Activated T-helper 1 cell treated with anti-CD3 and anti-CD28 coated beads, Interleukin-2, amount 50 U/mL, for 16 hours (primary cell): ENCODE data around the gene ACACA.

ENCODE experiments used
- DNase-seq, 2 donors: peaks; one replicate each; pipeline ENCODE4 v3.0.0-alpha.2; 2020; ENCODE audit warnings: low read depth in 1 of 2, low spot score in 1 of 2

The ACACA gene

GRCh38 chr17:37293770-37294169, 112.9 kb downstream of the ACACA start:
- DNase-seq, result no peak

DNA sequence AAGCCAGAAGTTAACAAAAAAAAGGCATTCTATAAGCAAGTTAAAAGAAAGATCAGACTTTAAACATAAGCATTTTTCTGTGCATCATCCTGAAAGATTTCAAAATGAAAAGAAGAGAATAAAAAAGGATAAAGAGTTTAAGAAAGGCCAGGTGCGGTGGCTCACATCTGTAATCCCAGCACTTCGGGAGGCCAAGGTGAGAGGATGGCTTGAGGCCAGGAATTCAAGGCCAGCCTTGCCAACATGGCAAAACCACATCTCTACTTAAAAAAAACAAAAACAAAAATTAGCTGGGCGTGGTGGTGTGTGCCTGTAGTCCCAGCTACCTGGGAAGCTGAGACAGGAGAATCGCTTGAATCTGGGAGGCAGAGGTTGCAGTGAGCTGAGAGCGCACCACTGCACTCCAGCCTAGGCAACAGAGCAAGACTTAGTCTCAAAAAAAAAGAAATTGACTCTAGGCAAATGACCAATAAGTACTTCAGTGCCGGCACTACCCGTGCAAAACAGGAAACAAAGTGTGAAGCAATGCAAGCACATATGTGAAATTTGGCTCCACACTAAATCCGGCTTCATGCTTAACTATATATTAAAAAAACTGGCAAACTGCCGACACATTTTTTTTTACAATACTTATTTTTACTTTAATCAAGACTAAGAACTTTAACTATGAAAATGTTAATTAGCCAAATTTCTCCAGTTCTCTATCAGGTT, 114.1 kb downstream of the ACACA start:
- DNase-seq, result no peak

- DNase-seq, result no peak
Observed at GRCh38 chr17:37291351-37291750, 115.3 kb downstream of the ACACA start.

- DNase-seq, result no peak
Observed at GRCh38 chr17:37286430-37286829, 120.2 kb downstream of the ACACA start.

DNA sequence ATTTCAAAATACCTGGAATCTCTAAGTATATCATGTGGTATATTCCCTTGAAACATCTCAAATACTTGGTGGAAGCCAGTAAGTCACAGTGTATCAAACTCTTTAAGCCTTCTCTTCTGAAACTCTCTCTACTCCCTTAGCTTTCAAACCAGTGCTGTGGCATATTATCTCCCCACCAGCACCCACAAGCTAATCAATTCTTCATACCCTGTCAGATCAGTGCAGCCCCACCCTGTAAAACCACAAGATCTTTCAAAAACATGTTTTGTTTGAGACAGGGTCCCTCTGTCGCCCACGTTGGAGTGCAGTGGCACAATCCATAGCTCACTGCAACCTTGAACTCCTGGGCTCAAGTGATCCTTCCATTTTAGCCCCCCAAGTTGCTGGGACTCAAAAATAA, 122.4 kb downstream of the ACACA start:
- DNase-seq, result no peak

GRCh38 chr17:37283414-37283961, 123.1 kb downstream of the ACACA start:
- DNase-seq, result no peak

DNA sequence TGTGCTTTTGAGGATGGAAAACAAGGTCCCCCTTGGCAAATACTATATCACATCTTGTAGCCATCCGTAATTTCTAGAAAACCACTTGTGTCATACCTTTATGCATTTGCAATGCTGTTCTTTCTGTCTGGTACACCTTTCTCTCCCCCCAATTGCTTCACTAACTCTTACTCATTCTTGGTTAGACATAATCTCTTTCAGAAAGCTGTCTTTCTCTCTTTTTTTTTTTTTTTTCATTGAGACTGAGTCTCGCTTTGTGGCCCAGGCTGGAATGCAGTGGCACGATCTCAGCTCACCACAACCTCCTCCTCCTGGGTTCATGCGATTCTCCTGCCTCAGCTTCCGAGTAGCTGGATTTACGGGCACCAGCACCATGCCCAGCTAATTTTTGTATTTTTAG, 125.8 kb downstream of the ACACA start:
- DNase-seq, result no peak

DNA sequence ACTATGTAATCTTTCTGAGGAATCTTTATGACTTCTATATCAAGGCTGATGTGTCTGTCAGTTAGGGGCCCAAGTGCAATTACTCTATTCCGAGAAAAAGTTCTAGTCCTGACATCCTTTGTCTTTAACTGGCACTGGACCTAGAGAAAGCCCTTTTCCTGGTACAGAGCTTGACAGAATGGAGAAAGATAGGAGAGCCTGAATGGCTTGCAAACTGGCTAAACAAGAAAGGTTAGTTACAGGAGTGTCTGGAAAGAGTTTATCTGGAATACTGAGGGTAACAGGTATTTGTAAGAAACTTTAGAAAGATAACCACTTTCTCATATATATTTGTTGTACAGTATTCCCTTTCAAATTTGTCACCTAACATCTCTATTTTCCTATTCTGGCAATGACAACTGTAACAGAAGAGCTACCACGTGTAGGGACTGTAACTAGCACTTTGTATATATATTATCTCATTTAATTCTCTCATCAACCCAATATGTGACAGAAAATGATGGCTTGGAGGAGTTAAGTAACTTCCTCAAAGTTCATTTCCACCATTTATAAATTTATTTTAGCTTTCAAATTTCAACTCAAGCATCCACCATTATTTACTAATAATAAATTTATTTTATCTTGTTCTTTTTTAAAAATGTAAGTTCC, 128.3 kb downstream of the ACACA start:
- DNase-seq, result no peak

DNA sequence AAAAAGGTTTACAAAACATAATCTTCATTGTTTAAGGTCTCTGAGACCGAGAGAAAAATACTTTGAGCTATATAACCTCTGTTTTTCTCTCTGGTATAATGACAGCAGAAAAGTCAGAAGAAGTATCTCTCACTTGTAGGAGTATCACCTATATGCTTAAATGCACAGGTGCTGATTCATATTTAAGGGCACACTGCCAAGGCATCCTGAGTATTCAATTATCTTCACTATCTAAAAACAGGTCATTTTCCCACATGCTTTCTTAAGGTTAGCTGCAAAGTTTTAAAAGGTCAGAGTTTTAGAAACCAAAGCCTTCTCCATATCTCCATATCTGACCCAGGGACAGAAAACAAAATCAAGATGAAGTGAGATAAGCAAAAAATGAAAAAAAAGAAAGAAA, 130.2 kb downstream of the ACACA start:
- DNase-seq, result no peak

DNA sequence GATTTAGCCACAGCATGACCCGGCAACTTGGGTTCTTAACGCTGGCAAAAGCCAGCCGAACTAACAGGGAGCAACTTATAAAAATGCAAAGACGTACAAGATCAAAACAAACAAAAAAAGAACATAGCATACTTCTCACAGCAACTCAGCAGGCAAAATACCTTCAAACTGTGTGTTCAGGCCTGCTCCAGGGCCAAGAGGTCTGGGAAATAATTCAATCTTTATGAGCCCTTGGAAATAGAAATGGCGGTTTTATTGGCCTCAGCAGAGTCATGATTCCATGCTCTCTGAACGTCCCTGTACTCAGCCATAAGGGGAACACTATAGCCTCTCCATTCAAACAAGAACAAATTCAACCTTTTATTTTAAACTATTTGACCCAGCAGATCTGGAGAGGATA, 132.2 kb downstream of the ACACA start:
- DNase-seq, result no peak

DNA sequence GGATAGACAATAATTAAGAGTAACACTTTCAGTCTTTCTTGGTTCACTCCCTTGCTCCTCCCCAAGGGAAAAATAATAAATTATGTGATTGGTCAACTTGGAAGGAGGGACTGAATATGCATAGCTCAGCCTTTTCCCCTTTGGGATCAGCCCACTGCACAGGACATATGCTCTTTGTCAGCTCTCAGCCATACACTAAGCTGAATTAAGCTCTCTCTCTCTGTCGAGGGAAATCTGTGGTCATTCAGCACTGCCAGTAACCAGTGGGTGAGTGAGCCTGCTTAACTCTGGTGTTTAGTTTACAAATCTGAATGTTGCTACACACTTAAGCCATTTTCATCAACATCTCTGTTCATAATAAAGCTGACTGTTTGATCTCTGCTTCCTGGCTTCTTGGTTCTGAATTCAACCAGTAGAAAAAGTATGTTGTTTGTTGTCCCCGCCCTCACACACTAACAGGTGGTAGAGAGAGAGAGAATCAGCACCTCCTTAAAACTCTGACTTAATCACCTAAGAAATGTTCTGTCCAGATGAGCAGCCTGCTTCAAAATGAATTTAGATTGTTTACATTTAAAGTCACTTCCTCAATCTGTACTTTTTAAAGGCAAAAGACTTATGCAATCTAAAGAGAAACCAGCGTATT, 133.1 kb downstream of the ACACA start:
- no peak for DNase-seq

DNA sequence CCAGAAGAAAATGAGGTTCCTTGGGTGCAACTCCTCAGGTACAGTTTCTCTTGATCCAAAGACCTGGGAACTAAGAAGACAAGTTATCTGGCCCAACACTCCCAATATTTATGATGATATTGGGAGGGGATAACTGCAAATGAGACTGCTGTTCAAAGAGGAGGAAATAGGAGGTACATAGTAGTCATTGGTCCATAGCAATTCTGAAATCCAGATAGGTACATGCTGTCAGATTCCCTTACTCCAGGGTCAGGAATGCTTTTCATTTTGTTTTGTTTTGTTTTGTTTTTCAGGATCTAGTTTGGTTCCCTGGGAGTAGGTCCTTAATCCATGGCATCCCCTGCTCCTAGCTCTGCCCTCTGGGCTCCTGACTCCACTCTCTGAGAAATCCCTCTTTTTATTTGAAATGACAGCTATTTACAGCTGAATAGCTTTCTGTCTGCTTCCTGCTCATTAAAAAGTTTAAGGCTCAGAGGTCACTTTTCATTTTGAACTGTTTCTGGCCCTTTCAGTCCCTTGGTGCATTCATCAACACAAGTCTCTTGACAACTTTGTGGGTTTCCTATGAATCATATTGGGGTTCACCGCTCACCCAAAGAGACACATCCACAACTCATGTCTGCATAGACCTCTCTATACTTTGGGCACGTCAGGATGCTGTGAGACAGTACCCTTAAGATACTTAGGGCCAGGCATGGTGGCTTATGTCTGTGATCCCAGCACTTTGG, 141.0 kb downstream of the ACACA start:
- DNase-seq, result no peak

DNA sequence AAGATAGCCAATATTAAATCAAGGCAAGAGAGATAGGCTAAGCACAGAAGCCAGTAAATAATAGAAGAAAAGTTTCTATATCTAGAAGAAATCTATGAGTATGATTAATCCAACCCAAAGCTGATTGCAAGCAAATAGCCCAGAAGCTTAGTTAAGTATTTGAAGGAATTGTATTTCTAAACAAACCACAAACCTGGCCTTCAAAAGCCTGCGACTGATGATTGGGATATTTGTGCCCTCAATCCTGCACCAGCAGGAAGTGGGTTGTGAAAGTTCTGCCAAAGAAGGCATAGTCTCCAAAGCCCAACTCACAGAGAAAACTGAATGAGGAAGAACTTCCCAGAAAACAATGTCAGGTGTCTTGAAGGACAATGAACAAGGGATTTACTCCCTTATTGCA, 145.3 kb downstream of the ACACA start:
- DNase-seq, result no peak

GRCh38 chr17:37259030-37259735, 147.5 kb downstream of the ACACA start:
- no peak for DNase-seq

DNA sequence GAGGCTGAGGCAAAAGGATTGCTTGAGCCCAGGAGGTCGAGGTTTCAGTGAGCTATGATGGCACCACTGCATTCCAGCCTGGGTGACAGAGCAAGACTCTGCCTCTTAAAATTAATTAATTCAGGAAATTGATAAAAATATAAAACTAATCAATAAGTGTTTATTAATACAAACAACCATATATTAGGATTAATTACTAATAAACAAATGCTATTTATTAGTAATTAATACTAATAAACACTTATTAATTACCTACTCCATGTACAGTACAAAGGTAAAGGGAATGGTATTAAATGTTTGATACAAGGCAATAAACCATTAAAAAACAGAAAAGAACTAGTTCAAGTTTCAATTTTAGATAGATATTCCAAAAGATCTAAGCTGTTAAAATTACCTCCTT, 150.0 kb downstream of the ACACA start:
- DNase-seq, result no peak

DNA sequence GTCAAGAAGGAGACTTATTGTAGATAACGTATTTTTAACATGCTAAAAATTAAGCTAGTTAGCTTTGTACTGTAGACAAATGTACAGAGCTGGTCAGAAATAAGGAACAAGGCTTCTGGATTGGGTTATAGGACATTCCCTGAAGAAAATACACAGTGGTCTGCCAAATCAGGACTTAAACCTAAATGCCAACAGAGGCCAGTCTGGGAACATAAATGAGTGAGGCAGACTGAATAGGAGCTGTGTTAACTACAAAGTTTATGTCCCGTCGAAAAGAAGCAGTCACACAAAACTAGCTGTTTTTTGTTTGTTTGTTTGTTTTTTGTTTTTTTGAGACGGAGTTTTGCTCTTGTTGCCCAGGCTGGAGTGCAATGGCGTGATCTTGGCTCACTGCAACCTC, 151.2 kb downstream of the ACACA start:
- no peak for DNase-seq

- no peak for DNase-seq
Observed at GRCh38 chr17:37247825-37248224, 158.8 kb downstream of the ACACA start.

DNA sequence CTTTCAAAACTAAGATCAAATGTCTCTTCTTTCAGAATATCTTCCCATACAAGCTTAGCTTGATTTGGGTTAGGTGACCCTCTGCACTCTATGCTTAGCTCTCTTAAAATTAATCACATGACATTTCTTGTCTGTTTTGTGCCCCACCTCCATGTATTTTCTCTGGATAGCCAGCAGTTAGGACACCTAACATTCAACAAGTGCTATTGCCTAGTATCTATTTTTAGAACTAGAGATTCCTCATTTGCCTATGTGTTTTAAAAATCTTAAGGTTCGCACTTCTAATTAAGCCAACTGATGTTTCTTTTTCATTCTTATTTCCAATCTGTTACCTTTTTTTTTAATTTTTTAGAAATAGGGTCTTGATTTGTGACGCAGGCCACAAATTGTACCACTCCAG, 160.6 kb downstream of the ACACA start:
- DNase-seq, result no peak

GRCh38 chr17:37240381-37240780, 166.3 kb downstream of the ACACA start:
- no peak for DNase-seq

- no peak for DNase-seq
Observed at GRCh38 chr17:37239690-37240334, 166.8 kb downstream of the ACACA start.

DNA sequence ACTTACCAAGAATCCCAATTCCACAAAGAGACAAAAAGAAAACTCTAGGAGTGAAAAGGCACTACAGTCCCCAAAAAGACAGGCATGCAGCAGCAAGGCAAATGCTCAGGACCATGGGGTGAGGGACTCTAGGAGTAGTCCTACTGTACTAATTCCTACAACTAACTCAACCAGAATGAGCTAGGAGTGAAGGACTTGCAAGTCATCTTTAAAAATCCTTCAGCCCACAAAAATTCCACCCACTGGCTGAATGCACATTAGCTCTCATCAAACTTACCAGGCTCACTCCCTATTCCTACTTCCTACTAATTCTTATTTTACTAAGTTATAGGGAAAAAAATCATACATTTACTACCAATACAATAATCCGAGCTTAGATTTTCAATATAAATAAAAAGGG, 172.5 kb downstream of the ACACA start:
- DNase-seq, result no peak
